Activated T-helper 17 cell treated with anti-CD3 and anti-CD28 coated beads, Interleukin-2, amount 50 U/mL, for 72 hours (primary cell): ENCODE data around the gene INPP5D. TPM values are rescaled to one million over a fixed set of nuclear protein-coding genes. Genes with fewer than 3 reads are reported as not detected.
A peak's percentile ranks its signal among the peaks of the same experiment; 100 is the strongest.

Experiments
- ATAC-seq: fragments of 150-1000 bp; cut with Tn5 transposase; replicated peaks from 2 replicates; pipeline ENCODE4 v1.10.0; 2021; ENCODE audit warnings: mild to moderate bottlenecking, moderate library complexity
- H3K27ac Mint-ChIP-seq: one replicate; pipeline ENCODE4 v1.8.0; 2022; ENCODE audit warnings: mixed read lengths
- H3K27me3 Mint-ChIP-seq: one replicate; pipeline ENCODE4 v1.8.0; 2022; ENCODE audit warnings: mixed read lengths
- H3K36me3 Mint-ChIP-seq: one replicate; pipeline ENCODE4 v1.8.0; 2022; ENCODE audit warnings: low read depth, mild to moderate bottlenecking, mixed read lengths
- H3K4me1 Mint-ChIP-seq: one replicate; pipeline ENCODE4 v1.8.0; 2022; ENCODE audit warnings: mixed read lengths
- H3K4me3 Mint-ChIP-seq: one replicate; pipeline ENCODE4 v1.8.0; 2022; ENCODE audit warnings: mild to moderate bottlenecking, mixed read lengths
- H3K9me3 Mint-ChIP-seq: one replicate; pipeline ENCODE4 v1.8.0; 2022; ENCODE audit warnings: mixed read lengths
- total RNA-seq, 2 donors: library from RNA; stranded (reverse); gene quantifications; one replicate each; pipeline ENCODE4 v1.2.3, GENCODE V29; 2022

Gene INPP5D
- total RNA-seq, 2 donors from 2014 or later = 81.6 to 89.8 TPM

DNA sequence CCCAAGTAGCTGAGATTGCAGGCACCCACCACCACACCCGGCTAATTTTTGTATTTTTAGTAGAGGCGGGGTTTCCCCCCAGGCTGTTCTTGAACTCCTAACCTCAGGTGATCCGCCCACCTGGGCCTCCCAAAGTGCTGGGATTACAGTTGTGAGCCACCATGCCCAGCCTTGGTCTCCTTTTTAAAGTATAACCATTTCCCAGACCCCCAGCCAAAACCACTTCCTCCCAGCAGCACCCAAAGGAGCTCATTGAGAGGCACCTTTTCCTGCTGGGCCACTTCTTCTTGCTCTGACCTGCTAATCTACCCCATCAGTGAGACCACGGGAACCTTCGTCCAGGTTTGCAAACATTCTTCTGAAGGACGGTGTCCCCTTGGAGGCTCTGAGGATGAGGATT is 69.9 kb downstream of the INPP5D start:
- Mint-ChIP-seq H3K4me3 (peak overlapping the region; percentile 15), H3K9me3 (peaks cover 3% of the 10 kb centered on the region), H3K4me1 (peaks cover 5% of the 10 kb centered on the region), H3K27me3 (no peaks in the 10 kb centered on the region), H3K27ac (peak overlapping the region; percentile 76), H3K36me3 (peaks cover 97% of the 10 kb centered on the region)
- no peak for ATAC-seq

DNA sequence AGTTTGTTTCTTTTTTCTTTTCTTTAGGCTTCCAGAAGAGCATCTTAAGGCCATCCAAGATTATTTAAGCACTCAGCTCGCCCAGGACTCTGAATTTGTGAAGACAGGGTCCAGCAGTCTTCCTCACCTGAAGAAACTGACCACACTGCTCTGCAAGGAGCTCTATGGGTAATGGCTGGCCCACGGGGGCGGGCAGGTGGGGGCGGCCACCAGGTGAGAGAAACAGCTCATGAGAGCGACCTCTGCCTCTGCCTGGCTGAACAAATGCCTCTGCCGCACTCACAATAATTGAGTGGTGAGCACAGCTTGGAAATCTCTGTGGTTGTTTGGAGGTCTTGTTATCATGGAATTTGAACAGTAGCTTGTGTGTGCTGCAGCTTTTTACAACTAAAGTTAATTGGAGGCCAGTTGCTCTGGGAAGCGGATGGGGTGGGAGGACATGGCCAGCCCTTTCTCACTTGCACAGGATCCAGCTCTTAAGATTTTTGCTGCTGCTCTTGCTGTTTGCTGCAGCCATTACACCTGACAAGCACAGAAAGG is 70.4 kb downstream of the INPP5D start:
- Mint-ChIP-seq H3K27ac (peak overlapping the region; percentile 76), H3K36me3 (peaks cover 98% of the 10 kb centered on the region), H3K9me3 (peaks cover 3% of the 10 kb centered on the region), H3K27me3 (no peaks in the 10 kb centered on the region), H3K4me3 (peak overlapping the region; percentile 15), H3K4me1 (peaks cover 5% of the 10 kb centered on the region)
- no peak for ATAC-seq

DNA sequence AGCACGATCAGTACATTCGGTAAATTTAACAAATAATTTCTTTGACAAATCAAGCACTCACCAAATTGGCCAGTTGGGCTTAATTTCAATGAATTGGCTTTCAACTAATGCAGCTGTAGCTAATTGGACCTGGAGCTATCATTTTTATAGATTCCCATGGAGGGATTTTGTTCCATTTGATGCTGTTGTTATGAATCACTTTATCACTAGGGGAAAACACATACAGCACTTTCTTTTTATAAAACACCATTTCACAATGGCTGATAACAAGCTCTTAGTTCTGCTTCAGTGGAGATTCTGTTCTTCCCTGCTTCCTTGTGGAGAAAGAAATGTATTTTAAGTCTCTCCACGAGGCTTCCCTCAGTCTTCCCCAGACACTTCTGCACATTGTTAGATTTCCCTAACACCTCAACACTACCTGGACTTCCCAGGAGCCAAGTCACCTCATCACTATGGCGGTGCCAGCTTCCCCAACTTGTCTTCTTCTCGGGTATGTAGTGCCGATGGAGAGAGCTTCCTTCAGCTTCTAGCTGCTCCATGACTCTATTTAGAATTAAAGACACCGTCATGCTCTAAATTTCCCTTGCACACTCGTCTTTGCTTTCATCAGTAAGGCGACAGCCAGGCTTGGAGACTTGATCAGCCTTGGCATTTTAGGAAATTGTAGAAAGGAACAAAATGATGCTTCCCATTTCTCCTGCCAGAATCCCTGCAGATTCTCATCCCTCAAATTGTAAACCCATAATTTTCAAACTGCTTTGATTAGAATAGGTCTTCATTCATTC is 72.0 kb downstream of the INPP5D start:
- ATAC-seq = no peak
- Mint-ChIP-seq H3K27ac (no peak overlapping the region), H3K4me3 (no peak overlapping the region), H3K4me1 (peaks cover 10% of the 10 kb centered on the region), H3K36me3 (peaks cover 98% of the 10 kb centered on the region), H3K9me3 (peaks cover 3% of the 10 kb centered on the region), H3K27me3 (no peaks in the 10 kb centered on the region)

DNA sequence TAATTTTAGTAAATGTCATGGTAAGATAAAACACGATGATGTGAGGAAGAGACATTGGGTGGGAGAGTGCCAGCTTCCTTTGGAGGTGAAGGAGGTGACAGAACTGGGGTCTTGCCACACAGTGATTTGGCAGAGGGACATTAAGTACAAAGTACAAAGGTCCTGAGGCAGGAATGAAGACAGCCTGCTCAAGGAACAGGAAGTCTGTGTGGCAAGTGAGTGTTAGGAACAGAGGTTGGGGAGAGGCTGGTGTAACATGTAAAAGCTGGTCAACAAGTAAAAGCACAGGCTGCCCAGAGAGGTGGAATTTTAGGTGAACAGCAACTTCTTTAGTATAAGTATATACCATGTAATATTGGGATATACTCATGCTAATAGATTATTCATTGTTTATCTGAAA is 73.1 kb downstream of the INPP5D start:
- H3K27me3 Mint-ChIP-seq = no peaks in the 10 kb centered on the region
- peaks cover 3% of the 10 kb centered on the region for H3K9me3 Mint-ChIP-seq
- H3K27ac Mint-ChIP-seq = peak overlapping the region; percentile 47
- H3K4me1 Mint-ChIP-seq = peaks cover 10% of the 10 kb centered on the region
- no peak overlapping the region for H3K4me3 Mint-ChIP-seq
- no peak for ATAC-seq
- peaks cover 94% of the 10 kb centered on the region for H3K36me3 Mint-ChIP-seq

DNA sequence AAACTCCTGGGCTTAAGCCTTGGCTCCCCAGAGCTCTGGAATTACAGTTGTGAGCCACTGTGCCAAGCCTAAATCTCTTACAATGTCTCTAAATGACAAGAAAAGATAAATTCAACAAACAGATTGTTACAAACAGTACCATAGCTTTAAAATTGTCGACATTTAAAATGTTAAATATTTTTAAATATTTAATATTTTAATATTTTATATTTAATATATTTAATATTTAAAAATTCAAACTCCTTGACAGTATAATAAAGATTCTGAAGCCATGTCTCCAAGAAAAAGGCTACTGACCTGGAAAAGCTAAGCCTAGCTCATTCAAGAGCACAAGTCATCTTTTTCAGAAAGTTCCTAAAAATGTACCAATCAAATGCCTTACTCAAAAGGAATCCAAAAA is 75.3 kb downstream of the INPP5D start:
- H3K4me1 Mint-ChIP-seq = peaks cover 4% of the 10 kb centered on the region
- H3K27ac Mint-ChIP-seq = no peak overlapping the region
- H3K27me3 Mint-ChIP-seq = no peaks in the 10 kb centered on the region
- ATAC-seq = no peak
- H3K4me3 Mint-ChIP-seq = no peak overlapping the region
- peaks cover 3% of the 10 kb centered on the region for H3K9me3 Mint-ChIP-seq
- peaks cover 96% of the 10 kb centered on the region for H3K36me3 Mint-ChIP-seq

DNA sequence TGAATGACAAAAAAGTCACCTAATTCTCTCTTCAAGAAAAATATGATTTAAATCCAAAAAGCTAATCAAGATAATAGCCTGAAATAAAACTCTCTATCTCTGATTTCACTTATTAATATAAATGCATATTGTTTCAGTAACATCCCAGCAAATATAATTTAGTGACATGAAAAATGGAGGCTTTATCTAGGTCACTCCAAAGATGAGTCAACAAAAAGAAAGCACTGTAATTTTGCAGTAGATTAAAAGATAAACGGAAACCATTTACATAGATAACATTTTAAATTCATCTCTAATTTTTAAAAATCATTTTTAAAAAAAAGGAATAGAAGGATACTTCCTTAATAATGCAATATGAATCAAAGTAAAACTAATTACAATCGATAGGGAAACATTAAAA is 76.9 kb downstream of the INPP5D start:
- Mint-ChIP-seq H3K27ac (no peak overlapping the region), H3K4me3 (no peak overlapping the region), H3K9me3 (peaks cover 3% of the 10 kb centered on the region), H3K36me3 (peaks cover 96% of the 10 kb centered on the region), H3K4me1 (peaks cover 13% of the 10 kb centered on the region), H3K27me3 (no peaks in the 10 kb centered on the region)
- no peak for ATAC-seq

DNA sequence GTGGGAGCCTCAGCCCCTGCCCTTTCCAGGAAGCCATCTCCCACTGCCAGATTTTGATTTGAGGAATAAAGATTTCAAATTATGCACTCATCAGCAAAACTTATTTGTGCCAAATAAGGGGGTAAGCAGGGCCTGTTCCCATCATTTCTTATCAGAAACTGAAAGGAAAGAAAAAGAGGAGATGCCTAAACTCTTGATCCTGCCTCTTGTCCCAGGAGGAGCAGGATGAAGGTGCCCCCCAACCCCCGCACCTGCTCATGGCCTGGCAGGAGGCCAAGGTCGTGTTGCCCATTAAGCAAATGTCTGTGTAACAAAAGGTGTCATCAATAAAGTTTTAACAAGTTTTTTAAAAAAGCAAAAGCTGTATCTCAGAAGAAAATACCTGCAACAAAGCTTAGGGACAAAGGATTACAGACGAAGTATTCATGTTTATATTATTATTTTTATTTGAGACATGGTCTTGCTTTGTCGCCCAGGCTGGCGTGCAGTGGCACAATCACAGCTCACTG is 80.0 kb downstream of the INPP5D start:
- Mint-ChIP-seq H3K27me3 (no peaks in the 10 kb centered on the region), H3K4me1 (peaks cover 40% of the 10 kb centered on the region), H3K9me3 (no peaks in the 10 kb centered on the region), H3K36me3 (peaks cover 96% of the 10 kb centered on the region), H3K27ac (peak overlapping the region; percentile 73), H3K4me3 (no peak overlapping the region)
- ATAC-seq = no peak

DNA sequence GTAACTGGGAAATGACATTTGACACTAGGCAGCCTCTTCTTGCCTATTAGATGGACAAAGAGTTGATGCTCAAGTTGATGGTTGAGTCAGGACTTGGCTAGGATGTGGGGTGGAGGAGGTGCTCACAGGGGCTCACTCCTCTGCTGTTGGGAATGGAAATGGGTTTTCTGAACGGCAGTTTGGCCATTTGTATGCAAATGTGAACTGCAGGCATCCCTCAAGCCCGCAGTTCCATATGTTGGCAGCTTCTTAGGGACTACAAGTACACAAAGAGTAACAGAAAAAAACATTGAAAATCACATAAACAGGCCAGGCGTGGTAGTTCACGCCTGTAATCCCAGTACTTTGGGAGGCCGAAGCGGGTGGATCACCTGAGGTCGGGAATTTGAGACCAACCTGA is 80.8 kb downstream of the INPP5D start:
- Mint-ChIP-seq H3K9me3 (no peaks in the 10 kb centered on the region), H3K4me3 (peak overlapping the region; percentile 69)

DNA sequence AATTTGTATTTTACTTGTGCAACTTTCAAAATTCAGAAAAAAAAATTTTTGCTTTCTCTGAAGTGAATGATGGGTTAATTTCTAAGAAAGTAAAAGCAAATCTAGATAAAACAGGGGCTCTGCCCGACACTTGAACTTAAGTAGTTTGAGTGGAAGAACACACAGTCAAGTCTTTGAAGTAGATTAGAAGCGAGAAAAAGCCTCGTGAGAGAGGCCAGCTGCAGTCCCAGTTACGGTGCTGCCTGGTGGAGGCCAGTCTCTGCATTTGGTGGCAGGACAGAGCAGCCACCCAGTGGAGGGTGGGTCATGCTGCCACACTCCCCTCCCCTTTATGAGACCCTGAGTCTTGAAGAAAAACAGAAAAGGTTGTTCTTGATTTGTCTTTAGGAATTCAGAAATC is 81.8 kb downstream of the INPP5D start:
- ATAC-seq = peak; percentile 32
- Mint-ChIP-seq H3K36me3 (peaks cover 96% of the 10 kb centered on the region), H3K27me3 (no peaks in the 10 kb centered on the region), H3K4me3 (peak overlapping the region; percentile 69), H3K9me3 (no peaks in the 10 kb centered on the region), H3K27ac (peak overlapping the region; percentile 85), H3K4me1 (peaks cover 39% of the 10 kb centered on the region)

More for the DNA sequence above, 80.8 kb downstream of the INPP5D start:
- Mint-ChIP-seq H3K27me3 (no peaks in the 10 kb centered on the region), H3K4me1 (peaks cover 44% of the 10 kb centered on the region), H3K36me3 (peaks cover 96% of the 10 kb centered on the region), H3K27ac (peak overlapping the region; percentile 85)
- ATAC-seq = no peak

DNA sequence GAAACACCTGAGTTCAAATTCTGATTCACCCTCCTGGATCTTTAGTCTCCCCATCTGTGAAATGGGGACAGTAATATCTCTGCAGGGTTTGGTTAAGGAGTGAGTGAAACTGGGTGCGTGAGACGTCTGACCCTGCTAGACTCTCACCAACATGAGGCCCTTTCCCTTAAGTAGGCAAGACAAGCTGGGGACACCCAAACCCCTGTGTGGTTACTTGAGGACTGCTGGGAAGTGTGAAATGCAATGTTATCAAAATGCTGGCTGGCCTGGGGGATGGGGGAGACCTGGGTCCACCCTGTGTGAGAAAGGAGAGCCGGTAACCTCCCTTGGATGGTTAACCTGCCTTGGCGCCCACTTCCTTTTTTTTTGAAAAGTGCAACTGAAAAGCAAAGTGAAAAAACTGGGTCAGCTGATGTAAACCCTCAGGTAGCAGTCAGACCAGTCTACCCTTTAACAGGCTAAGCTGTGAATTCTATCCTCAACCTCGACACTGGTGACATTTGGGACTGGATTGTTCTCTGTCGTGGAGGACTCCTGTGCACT is 82.3 kb downstream of the INPP5D start:
- peaks cover 39% of the 10 kb centered on the region for H3K4me1 Mint-ChIP-seq
- H3K27me3 Mint-ChIP-seq = no peaks in the 10 kb centered on the region
- peaks cover 96% of the 10 kb centered on the region for H3K36me3 Mint-ChIP-seq
- no peaks in the 10 kb centered on the region for H3K9me3 Mint-ChIP-seq
- peak; percentile 93 for ATAC-seq
- H3K4me3 Mint-ChIP-seq = peak overlapping the region; percentile 69
- peak overlapping the region; percentile 85 for H3K27ac Mint-ChIP-seq

DNA sequence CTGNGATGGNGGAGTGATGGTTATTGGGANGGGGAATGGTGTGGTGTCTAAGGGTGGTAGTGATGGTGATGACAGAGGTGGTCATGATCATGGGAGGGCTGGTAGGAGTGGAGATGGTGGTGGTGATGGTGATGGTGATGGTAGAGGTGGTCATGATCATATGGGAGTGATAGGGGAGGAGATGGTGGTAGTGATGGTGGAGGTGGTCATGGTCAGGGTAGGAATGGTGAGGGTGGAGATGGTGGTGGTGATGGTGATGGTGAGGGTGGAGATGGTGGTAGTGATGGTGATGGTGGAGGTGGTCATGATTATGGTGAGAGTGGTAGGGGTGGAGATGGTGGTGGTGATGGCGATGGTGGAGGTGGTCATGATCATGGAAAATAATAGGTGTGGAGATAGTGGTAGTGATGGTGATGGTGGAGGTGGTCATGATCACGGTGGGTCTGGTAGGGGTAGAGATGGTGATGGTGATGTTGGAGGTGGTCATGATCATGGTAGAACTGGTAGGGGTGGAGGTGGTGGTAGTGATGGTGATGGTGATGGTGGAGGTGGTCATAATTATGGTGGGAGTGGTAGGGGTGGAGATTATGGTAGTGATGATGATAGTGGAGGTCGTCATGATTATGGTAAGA is 83.7 kb downstream of the INPP5D start:
- H3K4me1 Mint-ChIP-seq = peaks cover 39% of the 10 kb centered on the region
- no peak for ATAC-seq
- H3K27me3 Mint-ChIP-seq = no peaks in the 10 kb centered on the region
- H3K9me3 Mint-ChIP-seq = no peaks in the 10 kb centered on the region
- H3K27ac Mint-ChIP-seq = peak overlapping the region; percentile 85
- no peak overlapping the region for H3K4me3 Mint-ChIP-seq
- H3K36me3 Mint-ChIP-seq = peaks cover 100% of the 10 kb centered on the region

DNA sequence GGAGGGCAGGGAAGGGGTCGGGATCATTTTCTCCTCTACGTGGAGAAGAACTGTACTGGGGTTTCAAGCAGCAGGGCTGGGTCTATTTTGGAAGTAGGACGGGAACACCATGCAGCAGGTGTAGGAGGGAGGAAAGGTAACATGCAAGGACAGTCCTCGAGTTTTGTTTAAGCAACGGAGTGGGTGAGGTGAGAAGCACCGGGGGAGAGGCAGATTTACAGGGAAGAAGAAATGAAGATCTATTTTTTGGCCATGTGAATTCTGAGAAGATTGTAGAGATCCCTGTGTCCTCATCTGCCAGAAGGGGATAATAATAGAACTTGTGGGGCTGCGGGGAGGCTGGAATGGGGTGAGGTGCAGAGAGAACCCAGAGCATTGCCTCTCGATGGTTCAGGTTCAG is 85.6 kb downstream of the INPP5D start:
- ATAC-seq = no peak
- Mint-ChIP-seq H3K27ac (peak overlapping the region; percentile 85), H3K27me3 (no peaks in the 10 kb centered on the region), H3K4me3 (no peak overlapping the region), H3K36me3 (peaks cover 100% of the 10 kb centered on the region), H3K9me3 (no peaks in the 10 kb centered on the region), H3K4me1 (peaks cover 39% of the 10 kb centered on the region)

DNA sequence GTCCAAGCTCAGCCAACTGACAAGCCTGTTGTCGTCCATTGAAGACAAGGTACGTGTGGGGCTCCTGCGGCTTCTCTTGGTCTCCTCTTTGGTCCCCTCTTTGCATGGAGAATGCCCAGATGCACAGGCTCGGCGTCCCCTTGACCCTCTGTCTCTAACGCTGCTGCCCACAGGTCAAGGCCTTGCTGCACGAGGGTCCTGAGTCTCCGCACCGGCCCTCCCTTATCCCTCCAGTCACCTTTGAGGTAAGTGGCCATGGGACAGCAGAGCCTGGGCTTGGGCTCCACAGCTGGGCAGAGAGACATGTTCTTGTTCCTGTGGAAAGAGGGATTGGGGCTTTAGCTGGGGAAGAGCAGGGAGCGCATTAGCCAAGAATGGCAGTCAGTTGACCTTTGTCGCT is 86.1 kb downstream of the INPP5D start:
- Mint-ChIP-seq H3K4me3 (no peak overlapping the region), H3K36me3 (peaks cover 99% of the 10 kb centered on the region), H3K9me3 (no peaks in the 10 kb centered on the region), H3K27me3 (no peaks in the 10 kb centered on the region), H3K4me1 (peaks cover 38% of the 10 kb centered on the region), H3K27ac (peak overlapping the region; percentile 85)
- no peak for ATAC-seq

DNA sequence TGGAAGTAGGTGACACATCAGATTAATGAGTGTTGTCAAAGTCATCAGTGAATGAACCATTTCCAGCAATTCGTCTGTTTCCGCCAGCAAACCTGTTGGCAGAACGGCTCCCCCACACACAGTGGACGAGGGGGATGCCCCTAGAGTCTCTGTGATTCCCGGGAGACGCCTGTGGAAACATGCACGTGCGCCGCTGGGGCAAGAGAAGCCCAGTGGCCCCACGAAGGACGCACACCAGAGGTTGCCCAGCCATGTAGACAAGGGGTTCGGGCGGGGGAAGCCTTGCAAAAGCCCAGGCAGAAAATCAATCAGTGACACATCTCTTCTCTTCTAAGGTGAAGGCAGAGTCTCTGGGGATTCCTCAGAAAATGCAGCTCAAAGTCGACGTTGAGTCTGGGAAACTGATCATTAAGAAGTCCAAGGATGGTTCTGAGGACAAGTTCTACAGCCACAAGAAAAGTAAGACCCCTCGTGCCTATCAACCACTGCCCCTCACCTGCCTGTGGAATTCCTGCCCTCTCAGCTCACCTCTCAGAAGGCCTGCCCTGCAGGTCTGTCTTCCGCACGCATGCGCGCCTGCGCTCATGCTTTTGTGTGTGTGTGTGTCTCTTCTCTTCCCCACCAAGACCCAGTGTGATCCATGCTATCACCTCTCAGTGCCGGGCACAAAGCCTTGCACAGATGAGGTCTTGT is 87.1 kb downstream of the INPP5D start:
- H3K36me3 Mint-ChIP-seq = peaks cover 98% of the 10 kb centered on the region
- H3K4me3 Mint-ChIP-seq = no peak overlapping the region
- no peak overlapping the region for H3K27ac Mint-ChIP-seq
- peaks cover 28% of the 10 kb centered on the region for H3K4me1 Mint-ChIP-seq
- ATAC-seq = no peak
- H3K27me3 Mint-ChIP-seq = no peaks in the 10 kb centered on the region
- H3K9me3 Mint-ChIP-seq = no peaks in the 10 kb centered on the region
